Measurements from ENCODE around the gene YIPF3.

GRCh38 chr6:43504756-43505593 lies 11.8 kb downstream of the YIPF3 start:
- TF ChIP-seq, protein P1, sequence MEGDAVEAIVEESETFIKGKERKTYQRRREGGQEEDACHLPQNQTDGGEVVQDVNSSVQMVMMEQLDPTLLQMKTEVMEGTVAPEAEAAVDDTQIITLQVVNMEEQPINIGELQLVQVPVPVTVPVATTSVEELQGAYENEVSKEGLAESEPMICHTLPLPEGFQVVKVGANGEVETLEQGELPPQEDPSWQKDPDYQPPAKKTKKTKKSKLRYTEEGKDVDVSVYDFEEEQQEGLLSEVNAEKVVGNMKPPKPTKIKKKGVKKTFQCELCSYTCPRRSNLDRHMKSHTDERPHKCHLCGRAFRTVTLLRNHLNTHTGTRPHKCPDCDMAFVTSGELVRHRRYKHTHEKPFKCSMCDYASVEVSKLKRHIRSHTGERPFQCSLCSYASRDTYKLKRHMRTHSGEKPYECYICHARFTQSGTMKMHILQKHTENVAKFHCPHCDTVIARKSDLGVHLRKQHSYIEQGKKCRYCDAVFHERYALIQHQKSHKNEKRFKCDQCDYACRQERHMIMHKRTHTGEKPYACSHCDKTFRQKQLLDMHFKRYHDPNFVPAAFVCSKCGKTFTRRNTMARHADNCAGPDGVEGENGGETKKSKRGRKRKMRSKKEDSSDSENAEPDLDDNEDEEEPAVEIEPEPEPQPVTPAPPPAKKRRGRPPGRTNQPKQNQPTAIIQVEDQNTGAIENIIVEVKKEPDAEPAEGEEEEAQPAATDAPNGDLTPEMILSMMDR (IDR thresholded peaks at IDR 0.05; ENCODE audit: poor library complexity, severe bottlenecking) = no peak
- TF ChIP-seq POLR2AphosphoS5 (IDR thresholded peaks at IDR 0.05) = no peak
- TF ChIP-seq, protein P2, sequence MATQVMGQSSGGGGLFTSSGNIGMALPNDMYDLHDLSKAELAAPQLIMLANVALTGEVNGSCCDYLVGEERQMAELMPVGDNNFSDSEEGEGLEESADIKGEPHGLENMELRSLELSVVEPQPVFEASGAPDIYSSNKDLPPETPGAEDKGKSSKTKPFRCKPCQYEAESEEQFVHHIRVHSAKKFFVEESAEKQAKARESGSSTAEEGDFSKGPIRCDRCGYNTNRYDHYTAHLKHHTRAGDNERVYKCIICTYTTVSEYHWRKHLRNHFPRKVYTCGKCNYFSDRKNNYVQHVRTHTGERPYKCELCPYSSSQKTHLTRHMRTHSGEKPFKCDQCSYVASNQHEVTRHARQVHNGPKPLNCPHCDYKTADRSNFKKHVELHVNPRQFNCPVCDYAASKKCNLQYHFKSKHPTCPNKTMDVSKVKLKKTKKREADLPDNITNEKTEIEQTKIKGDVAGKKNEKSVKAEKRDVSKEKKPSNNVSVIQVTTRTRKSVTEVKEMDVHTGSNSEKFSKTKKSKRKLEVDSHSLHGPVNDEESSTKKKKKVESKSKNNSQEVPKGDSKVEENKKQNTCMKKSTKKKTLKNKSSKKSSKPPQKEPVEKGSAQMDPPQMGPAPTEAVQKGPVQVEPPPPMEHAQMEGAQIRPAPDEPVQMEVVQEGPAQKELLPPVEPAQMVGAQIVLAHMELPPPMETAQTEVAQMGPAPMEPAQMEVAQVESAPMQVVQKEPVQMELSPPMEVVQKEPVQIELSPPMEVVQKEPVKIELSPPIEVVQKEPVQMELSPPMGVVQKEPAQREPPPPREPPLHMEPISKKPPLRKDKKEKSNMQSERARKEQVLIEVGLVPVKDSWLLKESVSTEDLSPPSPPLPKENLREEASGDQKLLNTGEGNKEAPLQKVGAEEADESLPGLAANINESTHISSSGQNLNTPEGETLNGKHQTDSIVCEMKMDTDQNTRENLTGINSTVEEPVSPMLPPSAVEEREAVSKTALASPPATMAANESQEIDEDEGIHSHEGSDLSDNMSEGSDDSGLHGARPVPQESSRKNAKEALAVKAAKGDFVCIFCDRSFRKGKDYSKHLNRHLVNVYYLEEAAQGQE (IDR thresholded peaks at IDR 0.05; ENCODE audit: borderline replicate concordance) = no peak

Measured in neural cell (in vitro differentiated cells).